CD1c-positive myeloid dendritic cell (primary cell): Measurements from ENCODE around the gene SRD5A2.

Experiments
- DNase-seq: peaks from one replicate; pipeline ENCODE4 v3.0.0-alpha.2; 2016; ENCODE audit errors: extremely low spot score

Gene SRD5A2

GRCh38 chr2:31580321-31581117 is at the start of gene SRD5A2:
TSS of gene SRD5A2 (minus strand) at chr2:31580938. CDS start at chr2:31580900, 38 bp downstream.
- DNase-seq, result no peak

DNA sequence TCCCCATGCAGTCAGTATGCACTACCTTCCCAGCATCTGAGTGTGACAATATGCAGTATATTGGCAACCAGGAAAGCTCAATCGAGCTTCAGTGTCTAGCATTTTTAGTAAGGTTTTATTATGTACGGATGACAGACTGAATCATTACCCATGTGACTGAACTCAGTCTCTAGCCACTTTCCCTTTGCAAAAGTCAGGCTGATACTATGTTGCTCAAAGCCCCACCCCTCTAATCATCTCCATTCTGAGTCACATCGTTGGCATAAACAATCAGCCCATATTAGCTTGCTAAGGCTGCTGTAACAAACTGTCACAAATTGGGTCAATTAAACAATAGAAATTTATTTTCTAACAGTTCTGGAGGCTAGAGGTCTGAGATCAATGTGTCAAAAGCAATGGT is 25.8 kb upstream of the SRD5A2 start:
- no peak for DNase-seq

GRCh38 chr2:31598694-31599093 is 18.0 kb upstream of the SRD5A2 start:
- DNase-seq, result no peak

GRCh38 chr2:31586230-31586629 is 5.5 kb upstream of the SRD5A2 start:
- no peak for DNase-seq

GRCh38 chr2:31581124-31581795 is 522 bp upstream of the SRD5A2 start:
- DNase-seq, result no peak

- no peak for DNase-seq
These were observed 780 bp downstream of the SRD5A2 start for GRCh38 chr2:31579996-31580320.

DNA sequence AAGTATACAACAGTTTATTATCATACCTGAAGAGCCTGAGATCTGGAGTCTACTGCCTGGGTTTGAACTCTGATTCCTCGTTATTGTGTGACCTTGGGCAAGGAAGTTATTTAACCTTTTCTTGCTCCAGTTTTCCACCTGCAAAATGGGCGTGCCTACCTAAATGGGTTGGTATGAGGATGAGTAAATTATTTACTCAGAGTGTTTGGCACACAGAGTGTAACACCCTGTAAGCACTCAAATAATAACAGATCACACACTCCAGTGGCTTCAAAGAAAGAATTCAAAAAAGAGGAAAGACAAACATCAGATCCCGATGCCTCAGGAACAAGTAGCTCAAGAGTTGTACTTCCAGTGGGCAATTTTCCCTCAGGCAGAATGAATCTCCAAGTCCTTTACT is 2.4 kb downstream of the SRD5A2 start:
- DNase-seq, result no peak

- DNase-seq, result no peak
These were observed 3.6 kb downstream of the SRD5A2 start for GRCh38 chr2:31577143-31577542.

GRCh38 chr2:31568585-31569201 is 12.0 kb downstream of the SRD5A2 start:
- DNase-seq, result no peak

DNA sequence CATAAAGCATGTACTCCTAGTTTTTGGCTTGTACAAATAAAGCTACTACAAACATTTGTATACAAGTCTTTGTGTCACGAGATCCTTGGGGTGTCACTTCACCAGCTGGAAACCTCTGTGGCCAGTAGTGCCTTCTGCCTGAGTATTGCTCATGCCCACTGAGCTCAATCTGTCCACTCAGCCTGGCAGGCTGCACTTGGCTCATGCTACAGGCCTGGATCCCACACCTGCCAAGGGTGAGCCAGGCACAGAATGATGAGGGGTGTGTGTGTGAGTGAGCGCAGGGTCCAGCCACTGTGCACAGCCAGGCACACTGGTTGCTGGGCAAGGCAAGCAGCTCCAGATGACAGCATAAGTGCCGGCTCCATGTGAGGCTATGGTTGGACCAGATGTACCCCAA is 13.1 kb downstream of the SRD5A2 start:
- DNase-seq, result no peak

- no peak for DNase-seq
These were observed 17.4 kb downstream of the SRD5A2 start for GRCh38 chr2:31563273-31563839.

DNA sequence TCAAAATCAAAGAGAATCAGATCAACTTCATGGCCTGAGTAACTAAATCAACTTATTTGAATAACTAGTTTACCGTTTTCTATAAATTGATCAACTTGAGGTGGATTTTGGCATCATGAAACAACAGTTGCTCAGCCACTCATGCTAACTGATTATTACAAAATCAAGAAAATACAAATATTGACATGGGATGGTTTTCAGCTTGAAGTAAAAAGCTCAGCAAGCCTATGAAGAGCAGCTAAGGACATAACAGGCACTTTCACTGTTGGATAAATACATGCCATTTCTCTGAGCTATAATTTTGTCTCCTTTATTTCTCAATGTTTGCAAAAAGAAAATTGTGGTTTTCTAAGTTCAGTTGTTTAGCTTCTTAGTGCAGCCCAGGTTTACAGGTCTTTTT is 18.9 kb downstream of the SRD5A2 start:
- no peak for DNase-seq

DNA sequence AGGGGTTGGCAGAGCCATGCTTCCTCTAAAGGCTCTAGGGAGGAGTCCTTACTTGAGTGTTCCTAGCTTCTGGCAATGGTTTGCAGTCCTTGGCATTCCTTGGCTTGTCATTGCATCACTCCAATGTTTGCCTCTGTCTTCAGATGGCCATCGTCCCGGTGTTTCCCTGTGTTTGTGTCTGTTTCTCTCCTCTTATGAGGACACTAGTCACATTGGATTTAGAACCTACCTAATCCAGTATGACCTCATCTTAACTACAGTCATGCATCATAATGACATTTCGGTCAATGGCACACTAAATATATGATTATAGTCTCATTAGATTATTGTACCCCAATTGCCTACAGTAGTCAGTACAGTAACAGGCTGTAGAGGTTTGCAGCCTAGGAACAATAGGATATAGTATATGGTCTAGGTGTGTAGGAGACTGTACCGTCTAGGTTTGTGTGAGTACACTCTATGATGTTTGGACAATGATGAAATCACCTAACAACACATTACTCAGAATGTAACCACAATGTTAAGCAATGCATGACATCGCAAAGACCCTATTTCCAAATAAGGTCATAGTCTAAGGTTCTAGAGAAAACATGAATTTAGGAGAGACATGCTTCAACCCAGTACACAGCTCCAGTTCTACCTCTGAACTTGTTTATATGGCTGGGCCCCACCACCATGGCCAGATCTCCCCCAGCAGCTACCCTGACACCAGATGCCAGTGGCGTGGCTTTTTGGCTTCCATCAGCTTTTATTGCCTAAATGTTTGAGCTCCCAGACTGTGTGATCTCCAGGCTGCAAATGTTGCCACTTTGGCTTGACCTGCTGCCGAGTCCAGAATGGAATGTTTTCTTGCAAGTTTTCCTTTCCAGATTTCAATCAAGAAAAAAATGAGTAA is 22.1 kb downstream of the SRD5A2 start:
- DNase-seq, result no peak

DNA sequence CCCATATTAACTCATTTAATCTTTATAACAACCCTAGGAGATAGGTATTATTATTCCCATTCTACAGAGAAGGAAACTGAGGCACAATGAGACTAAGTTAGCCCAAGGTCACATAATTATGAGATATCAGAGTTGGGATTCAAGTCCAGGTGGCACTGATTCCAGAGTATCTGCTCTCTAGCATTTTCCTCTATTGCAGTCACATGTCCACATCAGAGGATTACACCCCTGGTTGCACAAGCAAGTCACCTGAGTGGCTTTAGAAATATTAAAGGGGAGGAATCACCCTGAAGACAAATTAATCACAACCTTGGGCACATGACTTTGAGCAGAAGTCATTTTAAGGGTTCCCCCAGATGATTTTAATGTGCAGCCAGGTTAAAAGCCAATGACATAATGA is 23.8 kb downstream of the SRD5A2 start:
- no peak for DNase-seq

GRCh38 chr2:31555967-31556706 is 24.6 kb downstream of the SRD5A2 start:
- DNase-seq, result no peak

DNA sequence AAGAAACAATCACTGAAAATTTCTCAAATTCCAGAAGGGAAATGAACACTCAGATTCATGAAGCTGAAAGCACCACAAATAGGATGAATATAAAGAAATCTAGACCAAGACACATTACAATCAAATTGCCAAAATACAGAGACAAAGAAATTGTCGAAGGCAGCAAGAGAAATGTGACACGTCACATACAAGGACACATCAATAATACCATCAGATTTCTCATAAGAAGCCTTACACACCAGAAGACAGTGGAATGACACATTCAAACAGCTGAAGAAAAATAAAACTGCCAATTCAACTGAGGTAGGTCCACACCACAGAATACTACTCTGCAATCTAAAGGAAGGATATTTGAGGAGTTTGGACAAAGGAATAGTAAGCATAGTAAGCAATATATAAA is 27.4 kb downstream of the SRD5A2 start:
- DNase-seq, result no peak

- no peak for DNase-seq
These were observed 33.3 kb downstream of the SRD5A2 start for GRCh38 chr2:31547485-31547884.

- DNase-seq, result no peak
These were observed 38.9 kb downstream of the SRD5A2 start for GRCh38 chr2:31541853-31542252.

DNA sequence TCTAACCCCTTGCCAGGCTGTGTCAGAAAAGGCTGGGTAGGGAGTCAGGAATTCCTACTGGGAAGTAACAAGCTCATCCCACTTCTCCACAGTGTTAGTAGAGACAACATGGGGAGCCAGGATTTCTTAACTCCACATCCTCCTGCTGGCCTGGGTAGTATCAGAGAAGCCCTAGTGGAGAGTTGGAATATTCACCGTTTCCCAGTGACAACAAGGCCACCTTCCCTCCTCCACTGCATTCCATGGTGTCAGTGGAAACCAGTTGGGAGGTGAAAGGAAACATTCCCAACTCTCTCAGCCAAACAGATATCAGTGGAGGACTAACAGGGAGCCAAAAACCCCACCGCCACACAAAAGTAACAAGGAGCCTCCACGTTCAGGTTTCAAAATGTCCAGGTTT is 41.2 kb downstream of the SRD5A2 start:
- no peak for DNase-seq

GRCh38 chr2:31535768-31536167 is 45.0 kb downstream of the SRD5A2 start:
- DNase-seq, result no peak

DNA sequence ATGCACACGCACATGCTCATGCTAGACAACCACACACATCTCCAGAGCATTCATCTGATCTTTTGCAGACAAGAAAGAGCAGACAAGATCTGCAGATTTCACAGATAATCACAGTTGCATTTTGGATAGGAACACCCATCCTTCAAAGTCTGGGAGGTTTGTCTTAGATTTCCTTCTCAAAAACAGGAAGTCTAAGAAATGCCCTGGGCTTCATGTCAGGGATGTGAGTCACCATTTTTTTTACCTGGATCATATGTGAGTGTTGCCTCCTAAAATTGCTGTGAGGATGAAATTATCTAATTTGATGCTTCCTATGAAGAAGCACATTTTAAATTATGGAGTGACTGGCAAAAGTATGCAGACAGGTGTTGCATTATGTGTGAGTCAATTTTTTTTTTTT is 46.1 kb downstream of the SRD5A2 start:
- DNase-seq, result no peak
